HEK293 (cell line): ENCODE data around the gene INO80E.

Experiments used
- CTCF ChIP-seq: fragments of 450-650 bp; formaldehyde crosslinking; IDR thresholded peaks from 2 replicates; pipeline ENCODE4 v1.5.1; 2016; ENCODE audit warnings: missing biosample characterization, missing genetic modification characterization
- GLI4 ChIP-seq: fragments of 450-650 bp; formaldehyde crosslinking; IDR thresholded peaks from 2 replicates; pipeline ENCODE4 v1.5.1; 2016; ENCODE audit warnings: missing biosample characterization, missing genetic modification characterization
- KLF16 ChIP-seq: fragments of 450-650 bp; formaldehyde crosslinking; IDR thresholded peaks from 2 replicates; pipeline ENCODE4 v1.5.1; 2017; ENCODE audit warnings: missing biosample characterization, missing genetic modification characterization
- REST ChIP-seq: fragments of 450-650 bp; formaldehyde crosslinking; IDR thresholded peaks from 2 replicates; pipeline ENCODE4 v1.5.1; 2016; ENCODE audit warnings: missing biosample characterization, missing genetic modification characterization
- SP3 ChIP-seq: fragments of 450-650 bp; formaldehyde crosslinking; IDR thresholded peaks from 2 replicates; pipeline ENCODE4 v1.5.1; 2016; ENCODE audit warnings: missing biosample characterization, missing genetic modification characterization
- ZNF501 ChIP-seq: fragments of 450-650 bp; formaldehyde crosslinking; IDR thresholded peaks from 2 replicates; pipeline ENCODE4 v1.5.1; 2016; ENCODE audit warnings: missing biosample characterization, missing genetic modification characterization
- ZSCAN5A ChIP-seq: fragments of 450-650 bp; formaldehyde crosslinking; IDR thresholded peaks from 2 replicates; pipeline ENCODE4 v1.5.1; 2016; ENCODE audit warnings: missing biosample characterization, missing genetic modification characterization
- TF ChIP-seq, protein P1 (sequence below): fragments of 450-650 bp; formaldehyde crosslinking; IDR thresholded peaks from 2 replicates; pipeline ENCODE4 v1.5.1; 2016; ENCODE audit warnings: missing biosample characterization, missing genetic modification characterization
- TF ChIP-seq, protein P2 (sequence below): fragments of 450-650 bp; formaldehyde crosslinking; IDR thresholded peaks from 2 replicates; pipeline ENCODE4 v1.5.1; 2016; ENCODE audit warnings: missing biosample characterization, missing genetic modification characterization

GRCh38 chr16:30016555-30017276 is 20.7 kb downstream of the INO80E start:
- no peak for TF ChIP-seq CTCF (tag by site-specific recombination)
- no peak for TF ChIP-seq GLI4 (tag by site-specific recombination)
- TF ChIP-seq REST (tag by site-specific recombination) = no peak
- no peak for TF ChIP-seq ZSCAN5A (tag by site-specific recombination)
- no peak for TF ChIP-seq SP3
- TF ChIP-seq, protein P1, sequence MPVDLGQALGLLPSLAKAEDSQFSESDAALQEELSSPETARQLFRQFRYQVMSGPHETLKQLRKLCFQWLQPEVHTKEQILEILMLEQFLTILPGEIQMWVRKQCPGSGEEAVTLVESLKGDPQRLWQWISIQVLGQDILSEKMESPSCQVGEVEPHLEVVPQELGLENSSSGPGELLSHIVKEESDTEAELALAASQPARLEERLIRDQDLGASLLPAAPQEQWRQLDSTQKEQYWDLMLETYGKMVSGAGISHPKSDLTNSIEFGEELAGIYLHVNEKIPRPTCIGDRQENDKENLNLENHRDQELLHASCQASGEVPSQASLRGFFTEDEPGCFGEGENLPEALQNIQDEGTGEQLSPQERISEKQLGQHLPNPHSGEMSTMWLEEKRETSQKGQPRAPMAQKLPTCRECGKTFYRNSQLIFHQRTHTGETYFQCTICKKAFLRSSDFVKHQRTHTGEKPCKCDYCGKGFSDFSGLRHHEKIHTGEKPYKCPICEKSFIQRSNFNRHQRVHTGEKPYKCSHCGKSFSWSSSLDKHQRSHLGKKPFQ = no peak
- TF ChIP-seq, protein P2, sequence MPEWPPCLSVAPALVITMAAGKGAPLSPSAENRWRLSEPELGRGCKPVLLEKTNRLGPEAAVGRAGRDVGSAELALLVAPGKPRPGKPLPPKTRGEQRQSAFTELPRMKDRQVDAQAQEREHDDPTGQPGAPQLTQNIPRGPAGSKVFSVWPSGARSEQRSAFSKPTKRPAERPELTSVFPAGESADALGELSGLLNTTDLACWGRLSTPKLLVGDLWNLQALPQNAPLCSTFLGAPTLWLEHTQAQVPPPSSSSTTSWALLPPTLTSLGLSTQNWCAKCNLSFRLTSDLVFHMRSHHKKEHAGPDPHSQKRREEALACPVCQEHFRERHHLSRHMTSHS = no peak
- no peak for TF ChIP-seq KLF16 (tag by site-specific recombination)
- TF ChIP-seq ZNF501 (tag by site-specific recombination) = no peak
